ENCODE measurements around the gene SPIRE1.
"Not testable (repeated sequence)": the region's sequence is repeated elsewhere in the genome, so short reads cannot be mapped to it uniquely, and the experiment has no call there.

Gene SPIRE1

DNA sequence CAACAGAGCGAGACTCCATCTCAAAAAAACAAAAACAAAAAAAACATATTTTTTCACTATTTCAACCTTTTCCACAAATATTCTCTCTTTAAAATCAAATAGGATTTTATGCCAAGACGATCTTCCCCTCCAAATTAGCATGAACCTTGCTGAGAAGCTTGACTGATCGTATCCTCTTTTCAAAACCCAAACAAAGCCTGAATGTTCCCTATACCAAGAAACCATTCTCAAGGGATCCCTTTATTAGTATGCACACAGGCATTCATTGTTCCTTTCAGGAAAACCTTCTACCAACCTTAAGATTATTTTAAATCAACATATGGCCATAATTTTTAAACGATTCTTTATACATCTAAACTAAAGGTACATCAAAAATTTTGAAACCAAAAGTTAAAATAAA, 6.3 kb downstream of the SPIRE1 start:
- no peak overlapping the region for H3K4me3 ChIP-seq (ENCODE audit: low read depth, low read length)
- TF ChIP-seq, protein P1, sequence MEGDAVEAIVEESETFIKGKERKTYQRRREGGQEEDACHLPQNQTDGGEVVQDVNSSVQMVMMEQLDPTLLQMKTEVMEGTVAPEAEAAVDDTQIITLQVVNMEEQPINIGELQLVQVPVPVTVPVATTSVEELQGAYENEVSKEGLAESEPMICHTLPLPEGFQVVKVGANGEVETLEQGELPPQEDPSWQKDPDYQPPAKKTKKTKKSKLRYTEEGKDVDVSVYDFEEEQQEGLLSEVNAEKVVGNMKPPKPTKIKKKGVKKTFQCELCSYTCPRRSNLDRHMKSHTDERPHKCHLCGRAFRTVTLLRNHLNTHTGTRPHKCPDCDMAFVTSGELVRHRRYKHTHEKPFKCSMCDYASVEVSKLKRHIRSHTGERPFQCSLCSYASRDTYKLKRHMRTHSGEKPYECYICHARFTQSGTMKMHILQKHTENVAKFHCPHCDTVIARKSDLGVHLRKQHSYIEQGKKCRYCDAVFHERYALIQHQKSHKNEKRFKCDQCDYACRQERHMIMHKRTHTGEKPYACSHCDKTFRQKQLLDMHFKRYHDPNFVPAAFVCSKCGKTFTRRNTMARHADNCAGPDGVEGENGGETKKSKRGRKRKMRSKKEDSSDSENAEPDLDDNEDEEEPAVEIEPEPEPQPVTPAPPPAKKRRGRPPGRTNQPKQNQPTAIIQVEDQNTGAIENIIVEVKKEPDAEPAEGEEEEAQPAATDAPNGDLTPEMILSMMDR (IDR thresholded peaks at IDR 0.05; ENCODE audit: control insufficient read depth, extremely low read depth, insufficient read depth) = no peak
- DNase-seq (ENCODE audit: low read depth) = no peak

DNA sequence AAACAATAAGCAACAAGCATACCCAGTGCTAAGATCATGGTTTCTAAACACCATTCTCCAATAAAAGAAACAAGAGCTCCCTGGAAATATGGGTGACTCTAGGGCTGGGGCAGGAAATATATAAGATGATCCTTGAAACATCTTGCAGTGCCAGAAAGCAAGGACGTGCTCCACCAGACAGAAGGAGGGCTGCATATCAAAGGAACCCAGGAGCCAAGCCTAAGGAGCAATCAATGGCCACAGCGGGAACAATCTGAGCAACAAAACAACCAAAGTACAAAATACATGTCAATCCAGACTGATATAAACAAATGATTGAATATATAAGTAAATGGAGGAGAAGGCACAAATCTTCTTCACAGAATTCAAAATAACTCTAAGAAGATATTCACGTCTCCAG, 10.1 kb downstream of the SPIRE1 start:
- no peak overlapping the region for H3K4me3 ChIP-seq (ENCODE audit: low read depth, low read length)
- DNase-seq (ENCODE audit: low read depth) = no peak
- TF ChIP-seq, protein P1 (IDR thresholded peaks at IDR 0.05; ENCODE audit: control insufficient read depth, extremely low read depth, insufficient read depth) = no peak

DNA sequence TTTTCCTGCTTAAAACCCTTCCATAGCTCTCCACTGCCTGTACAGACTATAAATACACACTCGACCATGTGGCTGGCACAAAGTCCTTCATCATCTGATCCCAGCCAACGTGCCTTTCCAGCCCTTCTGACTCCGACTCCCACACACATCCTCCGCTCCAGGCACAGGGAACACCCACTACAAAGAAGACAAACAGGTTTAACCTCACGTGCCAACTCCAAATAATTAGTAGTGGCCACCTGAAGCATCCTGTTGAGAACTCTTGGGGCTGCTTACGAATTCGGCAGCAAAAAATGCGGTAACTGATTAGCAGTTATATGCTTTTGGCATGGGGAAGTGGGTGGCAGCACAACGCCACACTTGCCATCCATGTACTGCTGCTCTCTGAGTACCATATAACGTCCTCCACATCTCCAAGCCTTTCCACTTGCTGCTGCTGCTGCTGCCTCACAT, 12.1 kb downstream of the SPIRE1 start:
- H3K4me3 ChIP-seq (ENCODE audit: low read depth, low read length) = 0 out of 2 replicates have a peak overlapping the region, but pooled peaks have one; percentile 5
- no peak for DNase-seq (ENCODE audit: low read depth)
- TF ChIP-seq, protein P1 (IDR thresholded peaks at IDR 0.05; ENCODE audit: control insufficient read depth, extremely low read depth, insufficient read depth) = no peak

DNA sequence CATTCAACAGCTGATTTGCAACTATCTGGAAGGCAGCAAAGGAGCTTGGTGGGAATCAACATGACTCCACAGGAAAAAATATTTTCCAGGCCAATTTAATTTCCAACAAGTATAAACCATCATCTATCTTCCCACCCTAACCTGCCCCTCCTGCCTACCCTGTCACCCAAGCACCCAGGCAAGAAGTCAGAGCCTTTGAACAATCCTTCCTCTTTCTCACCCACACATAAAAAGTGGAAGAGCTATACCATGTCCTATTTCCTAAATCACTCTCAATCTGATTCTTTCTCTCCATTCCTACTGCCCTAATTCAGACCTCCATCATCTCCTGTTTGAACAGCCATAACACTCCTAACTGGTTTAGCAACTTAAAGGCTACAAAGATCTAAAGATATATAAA, 12.7 kb downstream of the SPIRE1 start:
- TF ChIP-seq, protein P1 (IDR thresholded peaks at IDR 0.05; ENCODE audit: control insufficient read depth, extremely low read depth, insufficient read depth) = no peak
- H3K4me3 ChIP-seq (ENCODE audit: low read depth, low read length) = 0 out of 2 replicates have a peak overlapping the region, but pooled peaks have one; percentile 5
- no peak for DNase-seq (ENCODE audit: low read depth)

DNA sequence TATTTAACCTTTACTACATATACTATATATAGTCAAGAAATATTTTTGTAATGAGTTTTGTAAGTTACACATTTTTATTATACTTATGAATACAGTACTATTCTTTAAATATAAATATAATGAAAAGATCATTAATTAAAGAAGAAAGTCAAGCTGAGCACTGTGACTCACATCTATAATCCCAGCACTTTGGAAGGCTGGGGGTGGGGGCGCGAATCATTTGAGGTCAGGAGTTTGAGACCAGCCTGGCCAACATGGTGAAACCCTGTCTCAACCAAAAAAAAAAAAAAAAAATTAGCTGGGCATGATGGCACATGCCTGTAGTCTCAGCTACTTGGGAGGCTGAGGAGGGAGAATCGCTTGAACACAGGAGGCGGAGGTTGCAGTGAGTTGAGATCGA, 14.2 kb downstream of the SPIRE1 start:
- DNase-seq (ENCODE audit: low read depth); H3K4me3 ChIP-seq (ENCODE audit: low read depth, low read length): not testable (repeated sequence)

DNA sequence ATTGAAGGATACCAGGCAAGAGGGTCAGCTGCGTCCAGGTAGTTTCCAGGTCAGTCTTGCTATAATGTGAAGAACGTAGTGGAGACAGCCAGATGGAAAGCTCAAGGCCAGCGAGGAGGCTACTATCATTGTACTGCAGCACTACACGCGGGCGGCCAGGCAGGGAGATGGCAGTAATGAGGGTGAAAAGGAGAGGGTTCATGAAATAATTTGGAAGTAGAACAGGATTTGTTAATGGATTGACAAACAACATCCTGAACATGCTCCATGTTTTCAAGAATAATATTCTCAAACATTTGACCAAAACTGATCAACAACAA, 17.1 kb downstream of the SPIRE1 start:
- H3K4me3 ChIP-seq (ENCODE audit: low read depth, low read length) = no peak overlapping the region
- TF ChIP-seq, protein P1 (IDR thresholded peaks at IDR 0.05; ENCODE audit: control insufficient read depth, extremely low read depth, insufficient read depth) = no peak
- no peak for DNase-seq (ENCODE audit: low read depth)

DNA sequence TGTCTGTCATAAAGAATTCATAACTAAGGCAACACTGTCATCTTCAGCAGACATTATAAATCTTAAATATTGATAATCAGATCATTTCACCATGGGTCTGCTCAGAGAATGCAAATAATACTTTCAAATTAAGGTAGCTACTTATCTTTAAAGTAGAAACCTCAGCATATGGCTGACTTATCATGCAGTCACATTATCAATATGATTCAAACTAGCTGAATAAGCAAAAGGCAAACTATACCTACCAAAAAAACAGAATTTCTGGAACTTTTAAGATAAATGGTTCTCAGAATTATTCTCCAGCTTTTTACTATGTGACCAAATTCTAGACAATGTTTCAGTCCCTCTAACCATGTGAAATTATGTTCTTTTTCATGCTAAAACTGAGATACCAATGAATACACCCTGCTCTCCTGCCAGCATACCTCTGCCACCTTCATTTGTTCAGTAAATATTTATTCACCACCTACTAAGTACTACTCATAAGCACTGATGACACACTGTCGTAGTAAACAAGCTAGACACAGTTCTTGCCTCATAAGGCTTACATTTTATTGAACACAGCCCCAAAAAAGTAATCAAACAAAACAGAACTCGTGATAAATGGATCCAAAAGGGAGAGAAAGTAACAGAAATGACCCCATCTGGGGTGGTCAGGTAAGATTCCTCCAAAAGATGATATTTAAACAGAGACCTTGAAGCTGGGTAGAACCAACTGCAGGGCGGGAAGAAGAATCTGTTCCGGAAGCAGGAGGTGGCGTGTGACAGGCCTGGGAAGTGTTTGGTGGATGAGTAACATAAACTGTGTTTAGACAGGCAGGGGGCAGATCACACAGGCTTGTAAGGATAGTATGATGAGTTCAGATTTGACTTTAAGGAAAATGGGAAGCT, 17.7 kb downstream of the SPIRE1 start:
- no peak overlapping the region for H3K4me3 ChIP-seq (ENCODE audit: low read depth, low read length)
- DNase-seq (ENCODE audit: low read depth) = no peak
- TF ChIP-seq, protein P1 (IDR thresholded peaks at IDR 0.05; ENCODE audit: control insufficient read depth, extremely low read depth, insufficient read depth) = no peak

Data from LNCaP clone FGC (cell line).